GM18517 (cell line): ENCODE measurements around the gene PKD2.

Experiments used
- ATAC-seq: cut with Tn5 transposase; IDR thresholded peaks from one replicate; pipeline ENCODE4 v1.9.1; 2021; ENCODE audit warnings: mild to moderate bottlenecking, moderate library complexity; ENCODE audit not compliant: unreplicated experiment

The PKD2 gene

GRCh38 chr4:88007304-88008121, at the start of gene PKD2:
TSS of gene PKD2 (plus strand) at chr4:88007635. CDS start at chr4:88007734, 99 bp downstream.
- ATAC-seq = peak; percentile 69

- ATAC-seq = no peak
Observed at GRCh38 chr4:87961993-87962392, 45.4 kb upstream of the PKD2 start.

GRCh38 chr4:87962398-87963146, 44.9 kb upstream of the PKD2 start:
- ATAC-seq = no peak

GRCh38 chr4:87965501-87965975, 41.9 kb upstream of the PKD2 start:
- ATAC-seq = no peak

- ATAC-seq = no peak
Observed at GRCh38 chr4:87966095-87966496, 41.3 kb upstream of the PKD2 start.

- ATAC-seq = no peak
Observed at GRCh38 chr4:87967193-87967592, 40.2 kb upstream of the PKD2 start.

- ATAC-seq = no peak
Observed at GRCh38 chr4:87970121-87970520, 37.3 kb upstream of the PKD2 start.

GRCh38 chr4:87971866-87972265, 35.6 kb upstream of the PKD2 start:
- ATAC-seq = no peak

- peak; percentile 66 for ATAC-seq
Observed at GRCh38 chr4:87973283-87974169, 33.9 kb upstream of the PKD2 start.

GRCh38 chr4:87974856-87975462, 32.5 kb upstream of the PKD2 start:
- peak; percentile 20 for ATAC-seq

GRCh38 chr4:87975466-87975865, 32.0 kb upstream of the PKD2 start, which contains the start of gene SPP1:
TSS of gene SPP1 (plus strand) at chr4:87975714. CDS start at chr4:87976896, 1,182 bp downstream.
- peak; percentile 44 for ATAC-seq

- no peak for ATAC-seq
Observed at GRCh38 chr4:87977521-87978278, 29.7 kb upstream of the PKD2 start.

- ATAC-seq = no peak
Observed at GRCh38 chr4:87978681-87979080, 28.8 kb upstream of the PKD2 start.

- ATAC-seq = no peak
Observed at GRCh38 chr4:87979810-87980209, 27.6 kb upstream of the PKD2 start.

GRCh38 chr4:87981486-87981885, 25.9 kb upstream of the PKD2 start:
- ATAC-seq = no peak

- no peak for ATAC-seq
Observed at GRCh38 chr4:87982036-87982435, 25.4 kb upstream of the PKD2 start.

- ATAC-seq = no peak
Observed at GRCh38 chr4:87982446-87983010, 24.9 kb upstream of the PKD2 start.

GRCh38 chr4:87983996-87984395, 23.4 kb upstream of the PKD2 start:
- no peak for ATAC-seq

GRCh38 chr4:87985097-87985886, 22.1 kb upstream of the PKD2 start:
- ATAC-seq = no peak
